Measurements from ENCODE around the gene RADIL.
A peak's percentile ranks its signal among the peaks of the same experiment; 100 is the strongest.

GRCh38 chr7:4797858-4798705 is 85.4 kb downstream of the RADIL start:
- TF ChIP-seq CTCF (IDR thresholded peaks at IDR 0.05; ENCODE audit: insufficient read depth, low read depth, low read length) = peak; percentile 43
- no peak for TF ChIP-seq EZH2 (IDR thresholded peaks at IDR 0.05; ENCODE audit: insufficient read depth, low read length)
